Muscle layer of duodenum (tissue), 2 donors: ENCODE results near the gene LRRC4B.
"Not testable (repeated sequence)": the region's sequence is repeated elsewhere in the genome, so short reads cannot be mapped to it uniquely, and the experiment has no call there.

Source experiments
- H3K27ac ChIP-seq: one replicate; pipeline ENCODE4 v1.7.0; 2013; ENCODE audit warnings: mild to moderate bottlenecking, low read length
- H3K27me3 ChIP-seq: one replicate; pipeline ENCODE4 v1.7.0; 2013; ENCODE audit warnings: low read depth, mild to moderate bottlenecking, control low read depth, low read length
- H3K36me3 ChIP-seq, 2 donors: one replicate each; pipeline ENCODE4 v1.7.0; 2013; ENCODE audit warnings: low read length in 2 of 2, control low read depth in 1 of 2, mild to moderate bottlenecking in 1 of 2; ENCODE audit not compliant: insufficient read depth in 2 of 2, control insufficient read depth in 1 of 2
- H3K4me1 ChIP-seq, 2 donors: one replicate each; pipeline ENCODE4 v1.7.0; 2013; ENCODE audit warnings: low read length in 2 of 2, mild to moderate bottlenecking in 2 of 2, control low read depth in 1 of 2, moderate library complexity in 1 of 2; ENCODE audit not compliant: insufficient read depth in 2 of 2, control insufficient read depth in 1 of 2
- H3K4me3 ChIP-seq, 2 donors: one replicate each; pipeline ENCODE4 v1.7.0; 2013; ENCODE audit warnings: low read length in 2 of 2, low read depth in 1 of 2, mild to moderate bottlenecking in 1 of 2
- H3K9me3 ChIP-seq, 2 donors: one replicate each; pipeline ENCODE4 v1.7.0; 2013; ENCODE audit warnings: low read length in 2 of 2, control low read depth in 1 of 2, mild to moderate bottlenecking in 1 of 2; ENCODE audit not compliant: control insufficient read depth in 1 of 2
- donor health status: healthy.

Gene LRRC4B

GRCh38 chr19:50567882-50568727 lies at the start of gene LRRC4B:
LRRC4B (minus strand) TSS chr19:50568435; CDS start chr19:50548838, 19,597 bp downstream.
- Histone ChIP-seq H3K36me3 (no peaks in the 10 kb centered on the region), H3K4me1 (peaks cover 0 to 15% of the 10 kb centered on the region in 2 donors), H3K27me3 (peaks cover 21% of the 10 kb centered on the region), H3K27ac (no peak within 1 kb of the TSS), H3K4me3 (no peak within 1 kb of the TSS), H3K9me3 (no peaks in the 10 kb centered on the region)

DNA sequence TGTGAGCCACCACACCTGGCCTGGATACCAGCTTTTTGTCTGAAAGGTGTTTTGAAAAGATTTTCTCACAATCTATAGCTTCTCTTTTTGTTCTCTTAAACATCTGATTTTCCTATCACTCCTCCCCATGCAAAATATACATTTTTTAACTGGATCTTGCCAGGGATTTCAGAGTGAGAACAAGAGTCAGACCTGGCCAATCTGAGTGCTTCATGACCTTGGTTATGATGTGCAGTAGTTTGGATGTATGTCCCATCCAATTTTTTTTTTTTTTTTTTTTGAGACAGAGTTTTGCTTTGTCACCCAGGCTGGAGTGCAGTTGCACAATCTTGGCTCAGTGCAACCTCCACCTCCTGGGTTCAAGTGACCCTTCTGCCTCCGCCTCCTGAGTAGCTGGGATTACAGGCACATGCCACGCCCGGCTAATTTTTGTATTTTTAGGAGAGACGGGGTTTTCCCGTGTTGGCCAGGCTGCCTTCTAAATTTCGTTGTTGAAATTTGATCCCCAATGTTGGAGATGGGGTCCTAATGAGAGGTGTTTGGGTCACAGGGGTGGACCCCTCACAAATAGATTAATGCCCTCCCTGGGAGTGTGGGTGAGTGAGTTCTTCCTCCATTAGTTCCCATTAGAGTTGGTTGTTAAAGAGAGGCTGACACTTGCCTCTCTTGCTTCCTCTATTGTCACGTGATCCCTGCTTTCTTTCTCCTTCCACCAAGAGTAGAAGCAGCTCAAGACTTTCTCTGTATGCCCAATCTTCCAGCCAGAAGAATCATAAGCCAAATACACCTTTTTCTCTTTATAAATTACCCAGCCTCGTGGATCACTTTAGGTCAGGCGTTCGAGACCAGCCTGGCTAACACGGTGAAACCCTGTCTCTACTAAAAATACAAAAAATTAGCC lies 44.5 kb upstream of the LRRC4B start:
- H3K9me3 ChIP-seq, H3K4me1 ChIP-seq, H3K27ac ChIP-seq, H3K27me3 ChIP-seq, H3K4me3 ChIP-seq, H3K36me3 ChIP-seq: not testable (repeated sequence)

DNA sequence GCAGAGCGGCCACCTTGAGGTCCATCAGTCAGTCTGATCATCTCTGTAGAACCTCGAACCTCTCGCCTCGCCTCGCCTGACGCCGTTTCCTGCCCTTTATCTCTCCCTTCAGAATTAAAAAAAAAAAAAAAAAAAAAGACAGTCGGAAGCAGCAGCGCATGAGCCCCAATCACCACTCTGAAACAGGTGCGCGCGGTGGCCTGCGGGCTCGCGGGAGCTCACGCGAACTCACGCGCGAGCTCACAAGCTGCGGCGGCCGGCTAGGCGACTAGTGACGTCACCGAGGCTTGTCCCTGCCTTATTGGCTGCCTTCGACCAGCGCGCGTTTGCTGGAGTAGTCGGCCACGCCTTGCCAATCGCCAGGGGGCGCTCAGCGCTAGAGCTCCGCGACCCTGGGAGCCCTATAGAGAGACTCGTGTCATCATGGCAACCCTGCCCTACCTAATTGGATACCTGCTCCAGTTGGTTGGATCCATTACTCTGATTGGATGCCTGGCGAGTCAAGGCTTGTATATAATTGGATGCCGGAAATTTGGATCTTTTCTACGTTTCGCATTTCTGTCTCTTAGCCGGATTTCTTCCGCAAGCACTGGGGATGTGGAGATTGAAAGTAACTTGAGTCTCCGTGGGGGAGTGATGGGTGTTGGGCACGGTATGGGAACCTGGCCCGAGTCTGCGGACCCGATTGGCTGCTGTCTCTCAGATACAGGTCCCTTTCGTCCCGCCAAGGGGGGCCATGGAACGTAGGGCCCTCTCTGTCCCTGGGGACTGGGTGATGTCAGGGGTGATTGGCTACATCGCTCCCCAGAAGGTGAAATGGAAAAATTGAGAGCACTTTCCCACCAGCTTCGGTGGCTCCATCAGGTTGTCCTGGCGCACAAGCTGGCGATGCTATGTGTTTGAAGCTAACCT lies 39.9 kb upstream of the LRRC4B start:
- no peaks in the 10 kb centered on the region for H3K27me3 ChIP-seq
- peaks cover 0 to 2% of the 10 kb centered on the region in 2 donors for H3K9me3 ChIP-seq
- H3K36me3 ChIP-seq = no peaks in the 10 kb centered on the region
- H3K4me1 ChIP-seq = no peaks in the 10 kb centered on the region
- H3K4me3 ChIP-seq = peak overlapping the region; percentile 7 to 10
- no peak overlapping the region for H3K27ac ChIP-seq

DNA sequence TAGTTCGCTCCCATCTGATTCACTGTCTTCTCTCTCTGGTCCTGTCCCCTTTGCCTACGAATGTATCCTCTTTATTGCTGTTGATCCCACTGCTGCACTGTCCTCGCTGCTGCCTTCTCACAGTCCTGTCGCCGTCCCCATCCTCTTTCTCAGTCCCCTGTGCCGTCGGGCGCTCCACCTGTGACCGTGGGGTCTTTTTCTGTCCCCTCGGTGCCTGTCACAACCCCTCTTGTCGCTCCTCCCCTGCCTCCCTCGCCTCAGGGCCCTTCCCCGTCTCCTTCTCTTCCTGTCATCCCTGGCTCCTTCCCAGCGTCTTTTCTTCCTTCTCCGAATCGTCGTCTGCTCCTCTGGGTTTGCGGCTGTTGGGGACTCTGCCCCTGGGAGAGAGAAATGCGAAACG lies 39.2 kb upstream of the LRRC4B start:
- no peak overlapping the region for H3K27ac ChIP-seq
- no peaks in the 10 kb centered on the region for H3K36me3 ChIP-seq
- peaks cover 0 to 2% of the 10 kb centered on the region in 2 donors for H3K9me3 ChIP-seq
- H3K4me1 ChIP-seq = no peaks in the 10 kb centered on the region
- no peaks in the 10 kb centered on the region for H3K27me3 ChIP-seq
- peak overlapping the region in 1 of 2 donors; percentile 7 for H3K4me3 ChIP-seq

- H3K9me3 ChIP-seq, H3K36me3 ChIP-seq, H3K4me1 ChIP-seq, H3K4me3 ChIP-seq, H3K27ac ChIP-seq, H3K27me3 ChIP-seq: not testable (repeated sequence)
Measured at GRCh38 chr19:50606059-50606836, 38.0 kb upstream of the LRRC4B start.

DNA sequence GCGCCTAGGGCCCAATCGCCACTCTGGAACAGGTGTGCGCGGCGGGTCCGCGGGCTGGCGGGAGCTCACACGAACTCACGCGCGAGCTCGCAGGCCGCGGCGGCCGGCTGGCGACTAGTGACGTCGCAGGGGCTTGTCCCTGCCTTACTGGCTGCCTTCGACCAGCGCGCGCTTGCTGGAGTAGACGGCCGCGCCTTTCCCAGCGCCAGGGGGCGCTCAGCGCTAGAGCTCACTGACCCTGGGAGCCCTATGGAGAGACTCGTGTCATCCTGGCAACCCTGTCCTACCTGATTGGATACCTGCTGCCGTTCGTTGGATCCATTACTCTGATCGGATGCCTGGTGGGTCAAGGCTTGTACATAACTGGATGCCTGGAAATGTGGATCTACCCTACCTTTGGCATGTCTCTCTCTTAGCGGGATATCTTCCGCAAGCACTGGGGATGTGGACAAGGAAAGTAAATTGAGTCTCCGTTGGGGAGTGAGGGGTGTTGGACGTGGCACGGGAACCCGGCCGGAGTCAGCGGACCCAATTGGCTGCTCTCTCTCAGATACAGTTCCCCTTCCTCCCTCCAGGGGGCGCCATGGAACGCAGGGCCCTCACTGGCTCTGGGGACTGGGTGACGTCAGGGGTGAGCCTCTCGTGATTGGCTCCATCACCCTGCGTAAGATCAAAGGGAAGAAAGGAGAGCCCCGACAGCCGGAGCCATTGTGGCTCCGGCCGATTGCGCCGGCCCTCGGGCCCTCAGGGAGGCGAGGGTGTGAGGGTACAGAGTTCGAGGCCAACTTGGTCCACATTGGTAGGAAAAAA lies 36.2 kb upstream of the LRRC4B start:
- H3K27ac ChIP-seq, H3K36me3 ChIP-seq, H3K27me3 ChIP-seq, H3K4me1 ChIP-seq, H3K9me3 ChIP-seq, H3K4me3 ChIP-seq: not testable (repeated sequence)

DNA sequence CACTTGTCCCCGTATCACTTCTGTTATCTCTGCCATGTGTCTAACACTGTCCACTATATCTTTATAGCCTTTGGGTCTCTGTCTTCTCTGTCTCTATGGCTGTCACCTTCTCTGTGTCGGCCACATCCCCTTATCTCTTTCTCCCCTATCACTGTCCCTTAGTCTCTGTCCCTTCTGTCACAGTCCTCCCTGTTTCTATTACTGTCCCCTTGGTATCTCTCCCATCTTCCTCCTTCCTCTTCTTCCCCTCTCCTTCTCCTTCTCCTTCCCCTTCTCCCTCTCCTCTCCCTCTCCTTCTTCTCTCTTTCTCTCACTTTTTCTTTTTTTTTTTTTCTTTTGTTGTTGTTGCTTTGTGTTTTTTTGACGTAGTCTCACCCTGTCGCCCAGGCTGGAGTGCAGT lies 34.7 kb upstream of the LRRC4B start:
- Histone ChIP-seq H3K27ac (no peak overlapping the region), H3K4me3 (no peak overlapping the region), H3K4me1 (no peaks in the 10 kb centered on the region), H3K36me3 (no peaks in the 10 kb centered on the region), H3K9me3 (peaks cover 0 to 2% of the 10 kb centered on the region in 2 donors), H3K27me3 (no peaks in the 10 kb centered on the region)

- peaks cover 0 to 2% of the 10 kb centered on the region in 2 donors for H3K9me3 ChIP-seq
- no peak overlapping the region for H3K27ac ChIP-seq
- H3K27me3 ChIP-seq = no peaks in the 10 kb centered on the region
- no peaks in the 10 kb centered on the region for H3K4me1 ChIP-seq
- H3K36me3 ChIP-seq = no peaks in the 10 kb centered on the region
- H3K4me3 ChIP-seq = no peak overlapping the region
Measured at GRCh38 chr19:50602496-50602895, 34.3 kb upstream of the LRRC4B start.

GRCh38 chr19:50602089-50602422 lies 33.8 kb upstream of the LRRC4B start:
- no peaks in the 10 kb centered on the region for H3K4me1 ChIP-seq
- no peaks in the 10 kb centered on the region for H3K27me3 ChIP-seq
- peaks cover 0 to 2% of the 10 kb centered on the region in 2 donors for H3K9me3 ChIP-seq
- H3K4me3 ChIP-seq = no peak overlapping the region
- no peaks in the 10 kb centered on the region for H3K36me3 ChIP-seq
- H3K27ac ChIP-seq = no peak overlapping the region
